NCI-H2107 treated with DMSO at 0.1 percent for 48 hours (cell line): ENCODE data around the gene CLRN3.

Source experiments
- DNase-seq: peaks from one replicate; lab custom pipeline; 2025; ENCODE audit not compliant: unreplicated experiment; lab: John Stamatoyannopoulos, UW

The CLRN3 gene

GRCh38 chr10:127919418-127920271 lies 26.9 kb upstream of the CLRN3 start:
- no peak for DNase-seq

GRCh38 chr10:127918572-127918971 lies 25.8 kb upstream of the CLRN3 start:
- DNase-seq = no peak

- DNase-seq = no peak
These were observed 24.1 kb upstream of the CLRN3 start for GRCh38 chr10:127916826-127917225.

- DNase-seq = no peak
These were observed 22.6 kb upstream of the CLRN3 start for GRCh38 chr10:127915324-127915723.

- DNase-seq = no peak
These were observed 20.6 kb upstream of the CLRN3 start for GRCh38 chr10:127913368-127913759.

GRCh38 chr10:127912607-127913367 lies 20.0 kb upstream of the CLRN3 start:
- no peak for DNase-seq

- no peak for DNase-seq
These were observed 19.1 kb upstream of the CLRN3 start for GRCh38 chr10:127911867-127912257.

- DNase-seq = no peak
These were observed 18.6 kb upstream of the CLRN3 start for GRCh38 chr10:127911218-127911866.

- no peak for DNase-seq
These were observed 17.7 kb upstream of the CLRN3 start for GRCh38 chr10:127910464-127910770.

- no peak for DNase-seq
These were observed 17.1 kb upstream of the CLRN3 start for GRCh38 chr10:127909716-127910463.

- DNase-seq = no peak
These were observed 16.2 kb upstream of the CLRN3 start for GRCh38 chr10:127908959-127909267.

- no peak for DNase-seq
These were observed 15.6 kb upstream of the CLRN3 start for GRCh38 chr10:127908106-127908958.

- DNase-seq = no peak
These were observed 14.8 kb upstream of the CLRN3 start for GRCh38 chr10:127907411-127908105.

- no peak for DNase-seq
These were observed 14.0 kb upstream of the CLRN3 start, which contains the start of gene PTPRE for GRCh38 chr10:127906548-127907377. Gene PTPRE, plus strand, starts transcription at chr10:127907103. Its CDS starts 133,779 bp downstream, at chr10:128040882.

- DNase-seq = no peak
These were observed 13.1 kb upstream of the CLRN3 start for GRCh38 chr10:127905848-127906261.

GRCh38 chr10:127905001-127905847 lies 12.5 kb upstream of the CLRN3 start:
- no peak for DNase-seq

GRCh38 chr10:127904311-127905000 lies 11.7 kb upstream of the CLRN3 start:
- no peak for DNase-seq
